ENCODE data around the gene GDPD3. TPM values are rescaled to one million over a fixed set of nuclear protein-coding genes. Genes with fewer than 3 reads are reported as not detected.

Gene GDPD3
- total and polyA plus RNA-seq, 9 of the 15 experiments (the other 6 are each of a cell fraction or from before 2014, with no cell fraction given), result 0.47 to 3.9 (median 1.1) TPM

DNA sequence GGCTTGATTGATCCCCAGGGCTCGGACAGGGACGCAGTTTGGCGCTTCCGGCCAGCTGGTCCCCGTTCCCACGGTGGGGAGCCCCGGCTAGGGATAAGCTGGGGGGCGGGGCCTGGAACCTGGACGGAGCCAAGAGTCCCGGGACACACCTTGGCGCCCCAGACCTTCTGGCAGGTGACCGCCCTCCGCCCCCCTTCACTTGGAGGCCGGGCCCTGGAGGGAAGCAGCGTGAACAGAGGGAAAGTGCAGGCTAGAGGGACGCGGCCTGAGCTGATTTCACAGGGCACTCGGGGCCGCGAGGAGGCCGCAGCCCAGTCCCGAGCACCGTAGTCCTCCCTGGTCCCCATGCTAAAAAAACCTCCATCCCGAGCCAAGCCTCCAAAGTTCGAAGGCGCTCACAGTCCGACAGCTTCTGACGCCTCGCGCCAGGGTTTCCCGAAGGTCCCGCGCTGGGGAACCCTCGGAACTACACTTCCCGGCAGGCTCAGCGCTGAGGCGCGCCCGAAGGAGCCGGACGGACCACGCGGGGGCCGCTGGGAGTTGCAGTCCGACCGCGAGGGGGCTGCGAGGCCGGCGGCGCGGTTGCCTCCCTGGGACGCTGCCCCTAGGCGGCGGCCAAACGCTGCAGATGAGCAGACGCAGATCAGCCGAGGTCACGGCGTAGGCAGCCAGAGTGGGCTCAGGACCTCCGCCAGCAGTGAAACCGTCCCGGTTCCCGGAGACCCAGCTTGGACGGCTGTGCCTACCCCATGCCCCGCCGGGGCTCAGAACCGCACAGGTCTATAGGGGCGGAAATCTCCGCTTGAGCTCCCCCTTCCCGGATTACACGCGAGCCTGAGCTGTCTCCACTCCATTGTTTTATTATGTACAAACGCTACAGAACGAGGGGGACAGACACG, 21.6 kb downstream of the GDPD3 start, which contains the start of gene TBX6 (continued):
- TF ChIP-seq RBM34 (IDR thresholded peaks at IDR 0.05; ENCODE audit: borderline replicate concordance, insufficient read depth, low read length) (no peak), ZNF717 (CRISPR knock-in tag; IDR thresholded peaks at IDR 0.05) (no peak), TGIF2 (CRISPR knock-in tag; IDR thresholded peaks at IDR 0.05) (no peak), ZNF77 (CRISPR knock-in tag; IDR thresholded peaks at IDR 0.05) (no peak), U2AF1 (optimal IDR thresholded peaks at IDR 0.05; ENCODE audit: low read depth, low read length) (no peak), ZNF79 (CRISPR knock-in tag; IDR thresholded peaks at IDR 0.05; ENCODE audit: low read depth) (no peak), GATA2 (CRISPR knock-in tag; IDR thresholded peaks at IDR 0.05) (no peak), NR2F6 (CRISPR knock-in tag; IDR thresholded peaks at IDR 0.05) (no peak), SIRT6 (IDR thresholded peaks at IDR 0.05; ENCODE audit: low read depth, low read length) (no peak), SMARCA4 (IDR thresholded peaks at IDR 0.05) (no peak), POLR2A (conservative IDR thresholded peaks at IDR 0.05) (peak; percentile 80), HNRNPL (IDR thresholded peaks at IDR 0.05; ENCODE audit: low read depth, low read length) (no peak), HDGF (IDR thresholded peaks at IDR 0.05) (no peak), FIP1L1 (IDR thresholded peaks at IDR 0.05; ENCODE audit: low read depth, low read length, poor library complexity, severe bottlenecking) (peak; percentile 77), RBM25 (IDR thresholded peaks at IDR 0.05; ENCODE audit: low read depth, low read length, severe bottlenecking) (no peak), ZNF699 (CRISPR knock-in tag; IDR thresholded peaks at IDR 0.05; ENCODE audit: insufficient replicate concordance) (no peak)
- TF ChIP-seq, protein P1, sequence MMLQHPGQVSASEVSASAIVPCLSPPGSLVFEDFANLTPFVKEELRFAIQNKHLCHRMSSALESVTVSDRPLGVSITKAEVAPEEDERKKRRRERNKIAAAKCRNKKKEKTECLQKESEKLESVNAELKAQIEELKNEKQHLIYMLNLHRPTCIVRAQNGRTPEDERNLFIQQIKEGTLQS (IDR thresholded peaks at IDR 0.05), result no peak
- TF ChIP-seq, protein P1 (CRISPR knock-in tag; conservative IDR thresholded peaks at IDR 0.05), result peak; percentile 59; the same call in 1 of the 2 replicates
- TF ChIP-seq, protein P2, sequence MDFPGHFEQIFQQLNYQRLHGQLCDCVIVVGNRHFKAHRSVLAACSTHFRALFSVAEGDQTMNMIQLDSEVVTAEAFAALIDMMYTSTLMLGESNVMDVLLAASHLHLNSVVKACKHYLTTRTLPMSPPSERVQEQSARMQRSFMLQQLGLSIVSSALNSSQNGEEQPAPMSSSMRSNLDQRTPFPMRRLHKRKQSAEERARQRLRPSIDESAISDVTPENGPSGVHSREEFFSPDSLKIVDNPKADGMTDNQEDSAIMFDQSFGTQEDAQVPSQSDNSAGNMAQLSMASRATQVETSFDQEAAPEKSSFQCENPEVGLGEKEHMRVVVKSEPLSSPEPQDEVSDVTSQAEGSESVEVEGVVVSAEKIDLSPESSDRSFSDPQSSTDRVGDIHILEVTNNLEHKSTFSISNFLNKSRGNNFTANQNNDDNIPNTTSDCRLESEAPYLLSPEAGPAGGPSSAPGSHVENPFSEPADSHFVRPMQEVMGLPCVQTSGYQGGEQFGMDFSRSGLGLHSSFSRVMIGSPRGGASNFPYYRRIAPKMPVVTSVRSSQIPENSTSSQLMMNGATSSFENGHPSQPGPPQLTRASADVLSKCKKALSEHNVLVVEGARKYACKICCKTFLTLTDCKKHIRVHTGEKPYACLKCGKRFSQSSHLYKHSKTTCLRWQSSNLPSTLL (IDR thresholded peaks at IDR 0.05), result no peak
- TF ChIP-seq, protein P3, sequence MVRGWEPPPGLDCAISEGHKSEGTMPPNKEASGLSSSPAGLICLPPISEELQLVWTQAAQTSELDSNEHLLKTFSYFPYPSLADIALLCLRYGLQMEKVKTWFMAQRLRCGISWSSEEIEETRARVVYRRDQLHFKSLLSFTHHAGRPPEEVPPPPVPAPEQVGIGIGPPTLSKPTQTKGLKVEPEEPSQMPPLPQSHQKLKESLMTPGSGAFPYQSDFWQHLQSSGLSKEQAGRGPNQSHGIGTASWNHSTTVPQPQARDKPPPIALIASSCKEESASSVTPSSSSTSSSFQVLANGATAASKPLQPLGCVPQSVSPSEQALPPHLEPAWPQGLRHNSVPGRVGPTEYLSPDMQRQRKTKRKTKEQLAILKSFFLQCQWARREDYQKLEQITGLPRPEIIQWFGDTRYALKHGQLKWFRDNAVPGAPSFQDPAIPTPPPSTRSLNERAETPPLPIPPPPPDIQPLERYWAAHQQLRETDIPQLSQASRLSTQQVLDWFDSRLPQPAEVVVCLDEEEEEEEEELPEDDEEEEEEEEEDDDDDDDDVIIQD (CRISPR knock-in tag; IDR thresholded peaks at IDR 0.05), result no peak
- TF ChIP-seq, protein P4, sequence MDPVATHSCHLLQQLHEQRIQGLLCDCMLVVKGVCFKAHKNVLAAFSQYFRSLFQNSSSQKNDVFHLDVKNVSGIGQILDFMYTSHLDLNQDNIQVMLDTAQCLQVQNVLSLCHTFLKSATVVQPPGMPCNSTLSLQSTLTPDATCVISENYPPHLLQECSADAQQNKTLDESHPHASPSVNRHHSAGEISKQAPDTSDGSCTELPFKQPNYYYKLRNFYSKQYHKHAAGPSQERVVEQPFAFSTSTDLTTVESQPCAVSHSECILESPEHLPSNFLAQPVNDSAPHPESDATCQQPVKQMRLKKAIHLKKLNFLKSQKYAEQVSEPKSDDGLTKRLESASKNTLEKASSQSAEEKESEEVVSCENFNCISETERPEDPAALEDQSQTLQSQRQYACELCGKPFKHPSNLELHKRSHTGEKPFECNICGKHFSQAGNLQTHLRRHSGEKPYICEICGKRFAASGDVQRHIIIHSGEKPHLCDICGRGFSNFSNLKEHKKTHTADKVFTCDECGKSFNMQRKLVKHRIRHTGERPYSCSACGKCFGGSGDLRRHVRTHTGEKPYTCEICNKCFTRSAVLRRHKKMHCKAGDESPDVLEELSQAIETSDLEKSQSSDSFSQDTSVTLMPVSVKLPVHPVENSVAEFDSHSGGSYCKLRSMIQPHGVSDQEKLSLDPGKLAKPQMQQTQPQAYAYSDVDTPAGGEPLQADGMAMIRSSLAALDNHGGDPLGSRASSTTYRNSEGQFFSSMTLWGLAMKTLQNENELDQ (CRISPR knock-in tag; IDR thresholded peaks at IDR 0.05; ENCODE audit: borderline replicate concordance), result no peak
- TF ChIP-seq, protein P5, sequence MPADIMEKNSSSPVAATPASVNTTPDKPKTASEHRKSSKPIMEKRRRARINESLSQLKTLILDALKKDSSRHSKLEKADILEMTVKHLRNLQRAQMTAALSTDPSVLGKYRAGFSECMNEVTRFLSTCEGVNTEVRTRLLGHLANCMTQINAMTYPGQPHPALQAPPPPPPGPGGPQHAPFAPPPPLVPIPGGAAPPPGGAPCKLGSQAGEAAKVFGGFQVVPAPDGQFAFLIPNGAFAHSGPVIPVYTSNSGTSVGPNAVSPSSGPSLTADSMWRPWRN (IDR thresholded peaks at IDR 0.05; ENCODE audit: low read depth), result no peak

Data from K562 (cell line).